ENCODE data around the gene IZUMO1R. TPM values are rescaled to one million over a fixed set of nuclear protein-coding genes. Genes with fewer than 3 reads are reported as not detected.
A peak's percentile ranks its signal among the peaks of the same experiment; 100 is the strongest.

The IZUMO1R gene
- total RNA-seq, 1 donor from 2014 or later: not detected

DNA sequence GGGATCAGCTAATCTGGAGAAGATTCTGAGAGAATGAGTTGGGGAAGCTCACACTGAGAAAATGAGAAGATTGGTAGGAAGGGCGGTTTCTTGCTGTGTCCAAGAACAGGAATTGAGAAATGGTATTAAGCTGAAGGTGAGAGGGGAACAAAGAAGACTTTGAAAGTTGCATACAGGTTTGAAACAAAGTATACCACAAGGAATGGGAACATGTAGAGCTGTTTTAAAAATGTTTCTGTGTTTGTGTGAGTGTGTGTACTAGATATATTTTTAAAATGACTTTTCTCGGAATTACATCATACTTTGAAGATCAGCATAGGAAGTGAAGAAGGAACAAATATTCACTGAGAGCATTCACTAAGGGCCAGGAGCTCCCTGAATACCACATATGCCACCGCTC is 24.4 kb upstream of the IZUMO1R start:
- H3K9me3 ChIP-seq (replicated peaks): peaks cover 3% of the 10 kb centered on the region
- intact Hi-C loops (cut with micrococcal nuclease): no loop called here

DNA sequence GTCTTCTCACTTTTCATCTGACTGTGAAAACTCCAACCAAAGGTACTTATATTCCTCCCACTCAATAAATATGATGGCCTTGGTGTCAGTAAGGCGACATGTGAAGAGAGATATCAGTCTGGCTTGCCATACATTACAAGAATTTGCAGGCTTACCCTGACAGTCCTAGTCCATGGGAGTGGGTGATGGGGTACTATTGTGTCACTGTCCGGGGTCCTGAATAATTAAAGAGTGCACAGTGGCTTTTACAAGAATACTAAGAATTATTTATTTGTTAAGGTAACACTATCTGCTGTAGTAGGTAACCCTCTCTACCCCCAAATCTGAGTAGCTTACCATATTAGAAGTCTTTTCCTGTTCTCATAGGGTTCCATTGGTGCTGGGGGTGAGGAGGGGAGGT is 23.1 kb upstream of the IZUMO1R start:
- intact Hi-C loops (cut with micrococcal nuclease): no loop called here
- H3K4me1 ChIP-seq: peaks cover 7% of the 10 kb centered on the region
- H3K27me3 ChIP-seq (ENCODE audit: low read depth): peaks cover 6% of the 10 kb centered on the region
- no peaks in the 10 kb centered on the region for H3K36me3 ChIP-seq
- peaks cover 3% of the 10 kb centered on the region for H3K9me3 ChIP-seq (replicated peaks)
- no peak for DNase-seq
- no peak overlapping the region for H3K27ac ChIP-seq (replicated peaks)
- no peak overlapping the region for H3K4me3 ChIP-seq
- TF ChIP-seq, protein P1, sequence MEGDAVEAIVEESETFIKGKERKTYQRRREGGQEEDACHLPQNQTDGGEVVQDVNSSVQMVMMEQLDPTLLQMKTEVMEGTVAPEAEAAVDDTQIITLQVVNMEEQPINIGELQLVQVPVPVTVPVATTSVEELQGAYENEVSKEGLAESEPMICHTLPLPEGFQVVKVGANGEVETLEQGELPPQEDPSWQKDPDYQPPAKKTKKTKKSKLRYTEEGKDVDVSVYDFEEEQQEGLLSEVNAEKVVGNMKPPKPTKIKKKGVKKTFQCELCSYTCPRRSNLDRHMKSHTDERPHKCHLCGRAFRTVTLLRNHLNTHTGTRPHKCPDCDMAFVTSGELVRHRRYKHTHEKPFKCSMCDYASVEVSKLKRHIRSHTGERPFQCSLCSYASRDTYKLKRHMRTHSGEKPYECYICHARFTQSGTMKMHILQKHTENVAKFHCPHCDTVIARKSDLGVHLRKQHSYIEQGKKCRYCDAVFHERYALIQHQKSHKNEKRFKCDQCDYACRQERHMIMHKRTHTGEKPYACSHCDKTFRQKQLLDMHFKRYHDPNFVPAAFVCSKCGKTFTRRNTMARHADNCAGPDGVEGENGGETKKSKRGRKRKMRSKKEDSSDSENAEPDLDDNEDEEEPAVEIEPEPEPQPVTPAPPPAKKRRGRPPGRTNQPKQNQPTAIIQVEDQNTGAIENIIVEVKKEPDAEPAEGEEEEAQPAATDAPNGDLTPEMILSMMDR (IDR thresholded peaks at IDR 0.05; ENCODE audit: borderline replicate concordance): no peak

More for the DNA sequence above, 24.4 kb upstream of the IZUMO1R start:
- H3K36me3 ChIP-seq: no peaks in the 10 kb centered on the region
- peaks cover 2% of the 10 kb centered on the region for H3K27me3 ChIP-seq (ENCODE audit: low read depth)
- TF ChIP-seq, protein P1 (IDR thresholded peaks at IDR 0.05; ENCODE audit: borderline replicate concordance): no peak
- no peak overlapping the region for H3K27ac ChIP-seq (replicated peaks)
- H3K4me1 ChIP-seq: peaks cover 7% of the 10 kb centered on the region
- no peak overlapping the region for H3K4me3 ChIP-seq
- DNase-seq: no peak

DNA sequence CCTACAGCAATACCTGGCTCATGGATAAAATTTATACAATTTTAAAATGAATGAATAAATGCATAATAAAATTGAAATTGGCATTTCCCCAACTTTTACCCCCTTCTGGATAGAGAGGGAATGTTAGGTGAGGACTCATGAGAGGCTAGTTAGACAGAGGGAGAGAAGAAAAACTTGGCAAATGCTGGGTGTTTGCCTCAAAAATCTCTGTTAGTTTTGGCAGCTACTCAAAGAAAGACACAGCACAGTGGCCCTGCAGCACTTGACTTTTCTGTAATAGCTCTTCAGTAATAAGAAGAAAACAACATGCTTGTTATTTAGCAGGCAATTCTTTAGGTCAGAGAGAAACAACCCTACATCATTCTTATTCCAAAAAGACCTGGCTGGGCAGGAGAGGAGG is 20.7 kb upstream of the IZUMO1R start:
- Histone ChIP-seq H3K4me3 (no peak overlapping the region), H3K36me3 (no peaks in the 10 kb centered on the region), H3K27ac (replicated peaks) (peak overlapping the region; percentile 47), H3K4me1 (peaks cover 7% of the 10 kb centered on the region), H3K9me3 (replicated peaks) (peaks cover 3% of the 10 kb centered on the region), H3K27me3 (ENCODE audit: low read depth) (peaks cover 6% of the 10 kb centered on the region)
- intact Hi-C loops (cut with micrococcal nuclease): no loop called here
- TF ChIP-seq, protein P1 (IDR thresholded peaks at IDR 0.05; ENCODE audit: borderline replicate concordance): peak; percentile 11
- DNase-seq: no peak

DNA sequence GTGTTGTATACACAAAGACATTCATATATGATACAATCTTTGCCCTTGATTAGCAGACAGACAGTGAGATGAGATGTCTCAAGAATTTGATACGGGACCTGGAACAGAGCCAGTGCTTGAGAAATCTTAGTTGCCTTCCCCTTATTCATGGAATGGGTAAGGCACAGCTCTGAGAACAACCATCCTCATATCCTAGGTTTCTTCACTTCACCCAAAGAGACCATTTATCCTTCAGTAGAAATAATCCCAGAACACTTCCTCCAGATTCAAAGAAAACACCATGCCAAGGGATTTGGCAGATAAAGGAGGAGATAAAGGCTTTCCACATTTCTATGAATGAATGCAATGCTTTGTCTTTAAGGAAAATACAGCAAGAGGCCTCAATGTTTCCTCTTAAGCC is 8.8 kb upstream of the IZUMO1R start:
- no peaks in the 10 kb centered on the region for H3K36me3 ChIP-seq
- peaks cover 21% of the 10 kb centered on the region for H3K27me3 ChIP-seq (ENCODE audit: low read depth)
- H3K27ac ChIP-seq (replicated peaks): no peak overlapping the region
- DNase-seq: no peak
- peaks cover 14% of the 10 kb centered on the region for H3K9me3 ChIP-seq (replicated peaks)
- no peak overlapping the region for H3K4me3 ChIP-seq
- intact Hi-C loops (cut with micrococcal nuclease): no loop called here
- H3K4me1 ChIP-seq: no peaks in the 10 kb centered on the region
- TF ChIP-seq, protein P1 (IDR thresholded peaks at IDR 0.05; ENCODE audit: borderline replicate concordance): no peak

DNA sequence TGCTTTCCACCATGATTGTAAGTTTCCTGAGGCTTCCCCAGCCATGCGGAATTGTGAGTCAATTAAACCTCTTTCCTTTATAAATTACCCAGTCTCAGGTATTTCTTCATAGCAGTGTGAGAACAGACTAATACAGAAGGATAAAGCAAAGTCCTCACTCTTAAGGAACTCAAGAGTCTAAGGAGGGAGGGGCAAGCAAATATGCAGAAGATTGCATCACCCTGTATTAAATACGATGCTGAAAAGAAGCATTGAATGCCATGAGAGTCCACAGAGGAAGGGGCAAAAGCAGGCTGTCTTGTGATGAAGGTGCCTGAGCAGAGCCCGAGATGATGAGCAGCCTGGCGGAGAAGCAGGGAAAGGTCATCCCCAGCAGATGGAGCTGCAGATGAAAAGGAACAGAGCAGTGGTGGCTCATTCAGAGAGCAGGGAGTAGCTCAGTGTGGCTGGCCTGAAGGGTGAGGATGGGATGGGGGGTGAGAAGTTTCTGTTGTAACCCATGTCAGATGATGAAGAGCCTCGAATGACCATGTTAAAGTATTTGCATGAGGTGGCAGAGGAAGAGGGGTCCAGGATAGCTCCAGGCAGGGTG is 6.3 kb upstream of the IZUMO1R start:
- TF ChIP-seq, protein P1 (IDR thresholded peaks at IDR 0.05; ENCODE audit: borderline replicate concordance): no peak
- no peak overlapping the region for H3K27ac ChIP-seq (replicated peaks)
- H3K27me3 ChIP-seq (ENCODE audit: low read depth): peaks cover 25% of the 10 kb centered on the region
- no peaks in the 10 kb centered on the region for H3K9me3 ChIP-seq (replicated peaks)
- DNase-seq: no peak
- peaks cover 7% of the 10 kb centered on the region for H3K4me1 ChIP-seq
- H3K4me3 ChIP-seq: no peak overlapping the region
- no peaks in the 10 kb centered on the region for H3K36me3 ChIP-seq
- intact Hi-C loops (cut with micrococcal nuclease): no loop called here

All from left ventricle myocardium inferior (tissue), 1 donor.